GM21528 (cell line): ENCODE measurements around the gene ANKRD13B.
"Not testable (repeated sequence)": the region's sequence is repeated elsewhere in the genome, so short reads cannot be mapped to it uniquely, and the experiment has no call there.

ENCODE experiments used
- ATAC-seq: cut with Tn5 transposase; IDR thresholded peaks from one replicate; pipeline ENCODE4 v1.9.1; 2021; ENCODE audit warnings: mild to moderate bottlenecking, moderate library complexity; ENCODE audit not compliant: unreplicated experiment, low FRiP score

ANKRD13B gene

GRCh38 chr17:29629839-29630238, 36.9 kb downstream of the ANKRD13B start:
- no peak for ATAC-seq

GRCh38 chr17:29630630-29631193, 37.8 kb downstream of the ANKRD13B start:
- no peak for ATAC-seq

- no peak for ATAC-seq
These were observed 41.0 kb downstream of the ANKRD13B start for GRCh38 chr17:29633886-29634285.

GRCh38 chr17:29640413-29640812, 47.5 kb downstream of the ANKRD13B start:
- no peak for ATAC-seq

DNA sequence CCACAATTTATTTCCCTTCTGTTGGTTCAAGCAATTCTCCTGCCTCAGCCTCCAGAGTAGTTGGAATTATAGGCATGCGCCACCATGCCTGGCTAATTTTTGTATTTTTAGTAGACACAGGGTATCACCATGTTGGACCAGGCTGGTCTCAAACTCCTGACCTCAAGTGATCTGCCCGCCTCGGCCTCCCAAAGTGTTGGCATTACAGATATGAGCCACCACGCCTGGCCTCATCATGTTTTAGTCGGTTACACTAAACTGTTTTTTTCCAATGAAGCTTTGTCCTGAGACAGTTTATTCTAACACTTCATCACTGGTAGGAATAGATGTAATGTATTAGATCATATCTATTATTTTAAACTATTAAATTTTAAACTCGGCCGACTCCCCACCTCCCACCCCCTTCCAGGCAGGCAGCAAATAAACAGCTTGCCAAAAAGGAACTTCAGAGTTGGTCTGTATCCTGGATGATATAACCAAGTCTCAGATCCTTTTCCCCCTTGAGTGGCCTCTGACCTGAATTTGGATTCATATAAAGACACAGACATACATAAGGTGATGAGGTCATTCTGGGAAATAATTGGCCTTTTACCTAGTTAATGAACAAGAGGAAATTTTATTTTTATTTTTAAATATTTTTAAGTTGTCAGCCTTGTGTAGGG, 48.2 kb downstream of the ANKRD13B start:
- no peak for ATAC-seq

GRCh38 chr17:29642171-29642611, 49.3 kb downstream of the ANKRD13B start:
- ATAC-seq, result no peak

- no peak for ATAC-seq
These were observed 50.9 kb downstream of the ANKRD13B start for GRCh38 chr17:29643817-29644160.

GRCh38 chr17:29645515-29646051, 52.7 kb downstream of the ANKRD13B start:
- ATAC-seq, result no peak

DNA sequence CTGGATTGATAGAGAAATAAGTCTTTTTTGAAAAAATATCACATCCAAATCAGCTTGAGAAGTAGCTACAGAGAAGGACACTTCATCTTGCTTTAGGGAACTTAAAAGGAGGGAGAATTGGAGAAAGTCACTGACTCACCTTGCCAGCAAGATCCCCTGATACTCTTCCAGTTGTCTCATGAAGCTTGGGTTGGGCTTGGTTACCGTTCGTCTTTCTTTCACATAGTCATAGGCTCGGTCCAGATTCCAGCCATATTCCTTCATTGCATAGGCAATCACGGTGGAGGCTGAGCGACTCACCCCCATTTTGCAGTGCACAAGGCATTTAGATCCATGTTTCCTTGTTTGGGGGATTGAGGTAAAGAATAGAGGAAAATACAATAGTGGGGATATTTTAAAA, 55.1 kb downstream of the ANKRD13B start:
- ATAC-seq, result no peak

DNA sequence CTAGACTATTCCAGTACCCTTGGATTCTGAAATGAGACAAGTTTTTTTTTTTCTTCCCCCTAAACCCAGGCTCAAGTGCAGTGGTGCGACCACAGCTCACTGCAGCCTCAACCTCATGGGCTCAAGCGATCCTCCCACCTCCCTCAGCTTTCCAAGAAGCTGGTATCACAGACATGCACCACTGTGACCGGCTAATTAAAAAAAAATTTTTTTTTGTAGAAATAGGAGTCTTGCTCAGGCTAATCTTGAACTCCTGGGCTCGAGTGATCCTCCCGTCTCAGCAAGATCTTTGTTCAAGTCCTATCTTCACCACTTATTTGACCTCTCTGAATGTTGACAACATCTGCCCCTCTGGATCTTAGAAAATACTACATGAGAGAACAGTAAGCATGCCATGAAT, 56.4 kb downstream of the ANKRD13B start:
- ATAC-seq, result no peak

DNA sequence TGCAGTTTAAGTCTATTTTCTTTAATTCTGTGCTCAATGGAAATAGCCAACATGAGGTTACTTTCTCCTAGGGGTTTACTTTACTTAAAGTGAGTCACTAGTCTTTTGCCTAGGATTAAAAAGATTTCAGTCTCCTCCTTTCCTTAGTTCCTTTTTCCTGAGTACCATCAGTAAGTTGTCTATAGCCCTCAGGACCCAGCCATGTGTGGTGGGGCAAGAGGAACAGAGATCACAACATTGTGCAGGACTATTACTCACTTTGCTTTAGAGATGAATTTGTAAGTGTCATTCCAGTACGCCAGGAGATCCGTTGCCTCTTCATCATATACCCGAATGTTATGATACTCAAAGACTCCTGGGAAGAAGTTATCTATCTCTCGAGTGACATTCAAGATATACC, 57.5 kb downstream of the ANKRD13B start:
- no peak for ATAC-seq

DNA sequence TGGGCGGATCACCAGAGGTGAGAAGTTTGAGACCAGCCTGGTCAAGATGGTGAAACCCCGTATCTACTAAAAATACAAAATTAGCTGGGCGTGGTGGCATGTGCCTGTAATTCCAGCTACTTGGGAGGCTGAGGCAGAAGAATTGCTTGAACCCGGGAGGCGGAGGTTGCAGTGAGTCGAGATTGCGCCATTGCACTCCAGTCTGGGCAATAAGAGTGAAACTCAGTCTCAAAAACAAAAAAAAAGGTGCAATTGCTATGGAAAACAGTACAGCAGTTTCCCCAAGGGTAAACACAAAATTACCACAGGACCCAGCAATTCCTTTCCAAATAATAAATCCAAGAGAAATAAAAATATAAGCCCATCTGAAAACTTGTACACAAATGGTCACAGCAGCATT, 59.0 kb downstream of the ANKRD13B start:
- not testable (repeated sequence) for ATAC-seq

DNA sequence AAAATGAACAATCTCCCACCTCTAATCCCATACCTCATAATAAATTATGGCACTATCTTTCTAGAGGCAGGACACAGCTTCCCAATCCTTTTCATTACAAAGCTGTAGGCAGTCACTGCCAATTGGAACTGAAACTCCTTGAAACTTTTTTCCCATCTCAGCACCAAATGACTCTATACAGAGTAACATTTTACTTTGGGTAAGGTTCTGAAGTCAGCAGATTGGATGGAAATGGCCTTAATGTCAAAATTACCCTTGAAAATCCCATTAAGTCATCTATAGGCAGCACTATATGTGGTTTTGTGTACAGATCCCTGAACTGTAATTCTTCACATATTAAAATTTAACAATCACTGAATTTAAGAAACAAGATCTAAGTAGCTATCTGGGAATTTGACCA, 60.0 kb downstream of the ANKRD13B start:
- ATAC-seq, result no peak

DNA sequence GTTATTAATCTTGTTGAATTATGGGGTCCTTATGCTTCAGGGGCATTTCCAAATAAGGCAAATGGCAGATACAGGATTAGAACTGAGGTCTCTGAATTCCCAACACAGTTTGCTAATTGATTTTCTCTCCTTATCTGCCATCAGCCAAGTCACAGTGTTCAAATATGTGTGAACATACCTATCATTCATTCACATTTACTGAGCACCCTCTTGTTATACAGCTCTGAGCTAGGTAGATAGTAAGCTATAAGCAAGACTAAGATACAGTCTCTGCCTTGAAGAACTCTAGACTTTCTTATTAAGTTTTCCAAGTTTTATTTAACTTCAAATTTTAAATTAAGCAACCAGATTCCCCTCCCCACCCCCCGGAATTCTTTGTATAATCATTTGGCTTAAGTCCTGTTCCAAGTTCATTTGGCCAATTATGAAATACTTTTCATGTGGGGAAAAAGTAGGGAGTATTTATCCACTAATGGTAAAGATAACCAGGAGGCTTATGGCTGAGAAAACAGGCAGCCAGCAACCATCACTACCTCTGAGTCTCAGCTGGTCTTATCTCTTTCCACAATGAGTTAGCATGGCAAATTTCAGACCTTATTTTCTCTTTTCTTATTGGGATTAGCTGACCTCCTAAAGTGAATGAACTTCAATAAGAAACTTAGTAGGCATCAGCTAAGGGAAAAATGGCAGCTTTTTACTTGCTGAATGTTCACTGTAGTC, 61.2 kb downstream of the ANKRD13B start:
- ATAC-seq, result no peak

- ATAC-seq, result no peak
These were observed 62.4 kb downstream of the ANKRD13B start for GRCh38 chr17:29655323-29655722.

DNA sequence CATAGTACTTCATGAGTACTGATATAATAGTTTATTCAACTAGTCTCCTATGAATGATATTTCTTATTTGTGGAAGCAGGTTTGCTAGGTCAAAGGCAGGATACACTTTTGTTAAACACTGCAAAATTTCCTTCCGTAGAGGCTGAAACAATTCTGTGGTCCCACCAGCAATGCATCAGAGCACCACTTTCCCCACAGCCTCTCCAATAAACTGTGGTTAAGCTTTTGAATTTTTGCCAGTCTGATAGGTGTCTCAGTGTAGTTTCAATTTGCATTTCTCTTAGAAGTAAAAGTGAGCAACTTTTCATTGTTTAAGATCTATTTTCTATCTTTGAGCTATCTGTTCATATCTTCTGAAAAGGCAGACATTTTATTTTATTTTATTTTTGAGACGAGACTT, 66.2 kb downstream of the ANKRD13B start:
- ATAC-seq, result no peak

DNA sequence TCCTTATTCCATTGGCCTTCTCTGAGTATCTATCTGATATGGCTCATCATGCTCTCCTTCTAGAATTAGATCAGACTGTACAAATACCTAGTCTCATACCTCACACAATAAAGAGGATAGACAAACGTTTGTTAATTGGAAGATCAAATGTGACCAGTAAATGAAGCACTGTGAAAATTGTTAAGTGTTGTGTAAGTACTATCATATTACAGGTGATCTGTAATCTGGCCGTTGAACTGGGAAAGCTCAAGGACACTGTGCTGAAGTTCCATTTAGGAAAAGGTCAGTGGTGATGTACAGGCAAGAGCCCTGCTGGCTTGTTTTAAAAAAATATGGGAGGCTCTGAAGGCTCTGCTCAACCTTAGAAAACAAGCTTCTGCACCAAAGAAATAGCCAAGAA, 68.3 kb downstream of the ANKRD13B start:
- no peak for ATAC-seq

GRCh38 chr17:29663155-29663554, 70.2 kb downstream of the ANKRD13B start:
- no peak for ATAC-seq
